ENCODE measurements around the gene GDF15. TPM values are rescaled to one million over a fixed set of nuclear protein-coding genes. Genes with fewer than 3 reads are reported as not detected.

GDF15 gene
- total RNA-seq = 1 to 10 TPM in 4 of 9 donors, under 1 TPM in 5; 0.69 to 5.7 (median 0.99) TPM
- polyA plus RNA-seq = under 1 TPM; 0.33 to 0.50 TPM
- long read RNA-seq, donor 1, partial matches to known transcripts = 1 of 1 reads
- long read RNA-seq, donor 1, other reads (novel, unspliced or antisense) = 0 of 1 reads
- long read RNA-seq, donor 2 = 0 reads
- long read RNA-seq, donor 3 = 0 reads

GRCh38 chr19:18385675-18386542 is at the start of gene GDF15:
GDF15 (plus strand) TSS chr19:18386158; CDS start chr19:18386190, 32 bp downstream.
- Histone ChIP-seq H3K4me1 (peaks cover 0 to 37% (median 16%) of the 10 kb centered on the region in 12 donors), H3K36me3 (peaks cover 0 to 19% (median 0%) of the 10 kb centered on the region in 9 donors), H3K9me3 (peaks cover 0 to 4% (median 0%) of the 10 kb centered on the region in 12 donors), H3K4me3 (peak within 1 kb of the TSS in 8 of 12 donors; percentile 9 to 59 (median 28)), H3K27ac (peak within 1 kb of the TSS in 2 of 12 donors; percentile 25 to 86), H3K27me3 (no peaks in the 10 kb centered on the region)
- no peak for TF ChIP-seq POLR2A (IDR thresholded peaks at IDR 0.05)
- peak in 11 of 12 donors; percentile 18 to 52 (median 45) for TF ChIP-seq CTCF (IDR thresholded peaks at IDR 0.05)
- WGBS, 4 donors = 41 to 49% (median 47%) methylated on average over 25 to 33 of the region's 33 CpGs
- intact Hi-C loops (cut with DNase I) = loop anchor here in 2 of 10 donors (5.0 to 10.0 kb wide), 2 partner anchors 34 to 111 kb away; partner anchors contain the start of gene IQCN (in 1 of the 2)
- ATAC-seq = peak in 3 of 4 donors; percentile 43 to 50 (median 44)
- DNase-seq = peak; percentile 46 to 76 (median 56)

- Histone ChIP-seq H3K36me3 (peaks cover 0 to 15% (median 6%) of the 10 kb centered on the region in 9 donors), H3K4me1 (peaks cover 0 to 36% (median 12%) of the 10 kb centered on the region in 12 donors), H3K27me3 (no peaks in the 10 kb centered on the region), H3K4me3 (no peak overlapping the region), H3K9me3 (no peaks in the 10 kb centered on the region), H3K27ac (peak overlapping the region in 5 of 12 donors; percentile 54 to 78 (median 73))
- 74 to 79% (median 75%) methylated on average over 9 of the region's 9 CpGs for WGBS, 4 donors
- TF ChIP-seq CTCF (IDR thresholded peaks at IDR 0.05) (no peak), POLR2A (IDR thresholded peaks at IDR 0.05) (no peak)
- ATAC-seq (no peak), DNase-seq (no peak)
- intact Hi-C loops (cut with DNase I) = no loop called here
Observed at GRCh38 chr19:18338541-18338940, 47.4 kb upstream of the GDF15 start.

- Histone ChIP-seq H3K4me1 (peaks cover 0 to 36% (median 12%) of the 10 kb centered on the region in 12 donors), H3K4me3 (peak overlapping the region; percentile 69 to 99 (median 95)), H3K36me3 (peaks cover 0 to 24% (median 12%) of the 10 kb centered on the region in 9 donors), H3K9me3 (no peaks in the 10 kb centered on the region), H3K27me3 (no peaks in the 10 kb centered on the region), H3K27ac (peak overlapping the region in 9 of 12 donors; percentile 38 to 92 (median 88))
- WGBS, 4 donors = 38 to 53% (median 47%) methylated on average over 6 of the region's 6 CpGs
- intact Hi-C loops (cut with DNase I) = no loop called here
- DNase-seq (no peak), ATAC-seq (peak in 1 of 4 donors; percentile 2)
- TF ChIP-seq POLR2A (IDR thresholded peaks at IDR 0.05) (no peak), CTCF (IDR thresholded peaks at IDR 0.05) (peak in 3 of 12 donors; percentile 8 to 16 (median 14))
Observed at GRCh38 chr19:18339723-18340122, 46.2 kb upstream of the GDF15 start.

Measured in heart left ventricle (tissue), 16 donors.